GM12801 (cell line): Measurements from ENCODE around the gene FAM133A.

Experiments used
- CTCF ChIP-seq: IDR thresholded peaks from one replicate; pipeline ENCODE4 v1.5.1; 2011; ENCODE audit warnings: control low read depth; ENCODE audit not compliant: insufficient read length; ENCODE audit errors: extremely low read depth

The FAM133A gene

GRCh38 chrX:93673869-93674271, at the start of gene FAM133A:
Gene FAM133A (plus strand): TSS chrX:93674206. CDS start chrX:93709420, 35,214 bp downstream.
- TF ChIP-seq CTCF = no peak

GRCh38 chrX:93637591-93637990, 36.4 kb upstream of the FAM133A start:
- no peak for TF ChIP-seq CTCF

GRCh38 chrX:93649381-93649780, 24.6 kb upstream of the FAM133A start:
- no peak for TF ChIP-seq CTCF

GRCh38 chrX:93660575-93660974, 13.4 kb upstream of the FAM133A start:
- TF ChIP-seq CTCF = no peak

- no peak for TF ChIP-seq CTCF
Measured at GRCh38 chrX:93673056-93673868, 744 bp upstream of the FAM133A start, which contains the start of gene NAP1L3. Gene NAP1L3 (minus strand): TSS chrX:93673578. CDS start chrX:93673304, 274 bp downstream.

- TF ChIP-seq CTCF = no peak
Measured at GRCh38 chrX:93695981-93696380, 22.0 kb downstream of the FAM133A start.

GRCh38 chrX:93703701-93704100, 29.7 kb downstream of the FAM133A start:
- TF ChIP-seq CTCF = no peak
